Tibial nerve (tissue), 4 donors: Measurements from ENCODE around the gene RLF.

Experiments
- EP300 ChIP-seq, 2 donors: sonication (generic); formaldehyde crosslinking; IDR thresholded peaks; one replicate each; pipeline ENCODE4 v1.6.1; 2017; ENCODE audit warnings: antibody characterized with exemption in 2 of 2, mild to moderate bottlenecking in 1 of 2
- TF ChIP-seq, protein P1 (sequence below), 5 experiments: fragments of 200-600 bp in 3 of 5; fragments of 450-650 bp in 2 of 5; sonication (generic) in 3 of 5; IDR thresholded peaks; one replicate each; pipeline ENCODE4 v1.5.1; 2016 to 2019; ENCODE audit warnings: antibody characterized with exemption in 5 of 5, mild to moderate bottlenecking in 3 of 5, moderate library complexity in 2 of 5

DNA sequence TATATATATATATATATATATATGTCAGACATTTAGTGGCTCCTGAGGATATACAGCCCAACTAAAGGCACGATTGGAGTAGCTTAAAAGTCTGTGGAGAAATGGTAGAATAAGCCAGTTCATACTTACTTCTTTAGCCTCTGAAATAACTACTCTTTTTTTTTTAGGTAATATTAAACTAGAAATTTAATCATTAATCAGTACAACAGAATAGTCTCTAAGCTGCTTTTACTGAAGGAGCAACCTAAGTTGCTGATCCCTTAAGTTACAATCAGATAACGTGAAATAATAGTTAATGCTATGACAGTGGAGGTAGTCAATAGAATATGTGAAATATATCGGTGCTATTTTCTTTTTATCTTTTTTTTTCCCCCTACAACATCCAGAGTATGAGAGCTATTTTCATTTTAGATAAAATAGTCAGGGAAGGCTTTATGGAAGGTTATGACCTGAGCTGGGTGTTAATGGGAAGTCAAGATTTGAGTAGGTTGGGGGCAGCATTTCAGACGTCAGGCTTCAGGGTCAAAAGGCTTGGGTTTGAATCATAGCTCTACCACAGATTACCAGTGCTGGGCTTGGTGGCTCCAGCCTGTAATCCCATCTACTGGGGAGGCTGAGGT, 112.5 kb downstream of the RLF start:
- TF ChIP-seq, protein P1, sequence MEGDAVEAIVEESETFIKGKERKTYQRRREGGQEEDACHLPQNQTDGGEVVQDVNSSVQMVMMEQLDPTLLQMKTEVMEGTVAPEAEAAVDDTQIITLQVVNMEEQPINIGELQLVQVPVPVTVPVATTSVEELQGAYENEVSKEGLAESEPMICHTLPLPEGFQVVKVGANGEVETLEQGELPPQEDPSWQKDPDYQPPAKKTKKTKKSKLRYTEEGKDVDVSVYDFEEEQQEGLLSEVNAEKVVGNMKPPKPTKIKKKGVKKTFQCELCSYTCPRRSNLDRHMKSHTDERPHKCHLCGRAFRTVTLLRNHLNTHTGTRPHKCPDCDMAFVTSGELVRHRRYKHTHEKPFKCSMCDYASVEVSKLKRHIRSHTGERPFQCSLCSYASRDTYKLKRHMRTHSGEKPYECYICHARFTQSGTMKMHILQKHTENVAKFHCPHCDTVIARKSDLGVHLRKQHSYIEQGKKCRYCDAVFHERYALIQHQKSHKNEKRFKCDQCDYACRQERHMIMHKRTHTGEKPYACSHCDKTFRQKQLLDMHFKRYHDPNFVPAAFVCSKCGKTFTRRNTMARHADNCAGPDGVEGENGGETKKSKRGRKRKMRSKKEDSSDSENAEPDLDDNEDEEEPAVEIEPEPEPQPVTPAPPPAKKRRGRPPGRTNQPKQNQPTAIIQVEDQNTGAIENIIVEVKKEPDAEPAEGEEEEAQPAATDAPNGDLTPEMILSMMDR (IDR thresholded peaks at IDR 0.05), result no peak
- no peak for TF ChIP-seq EP300 (IDR thresholded peaks at IDR 0.05)
